ENCODE data around the gene CTNNA3.

DNA sequence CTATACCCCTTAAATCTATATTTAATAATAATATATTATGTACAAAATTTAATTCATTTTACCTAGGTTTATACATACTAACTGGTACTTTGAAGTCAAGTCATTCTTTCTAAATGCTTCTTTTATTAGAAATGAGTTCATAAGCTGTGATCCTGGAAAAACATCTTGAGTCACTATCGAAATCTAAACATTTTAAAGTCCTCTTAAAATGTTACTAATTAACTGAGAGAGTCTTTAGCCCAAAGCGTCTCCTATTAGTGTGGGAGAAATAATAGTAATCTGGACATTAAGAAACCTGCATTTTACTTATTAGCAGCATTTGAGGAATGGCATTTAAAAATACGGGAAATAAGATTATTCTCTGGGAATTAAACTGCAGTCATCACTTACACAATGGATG is 142.7 kb downstream of the CTNNA3 start:
- TF ChIP-seq YY1 (IDR thresholded peaks at IDR 0.05) (no peak), RXRA (IDR thresholded peaks at IDR 0.05) (no peak), GABPA (IDR thresholded peaks at IDR 0.05 in 1 of 2, conservative IDR thresholded peaks at IDR 0.05 in 1 of 2) (no peak), EGR1 (IDR thresholded peaks at IDR 0.05; ENCODE audit: low read depth in 2 of 2) (no peak), TAF1 (conservative IDR thresholded peaks at IDR 0.05) (no peak), JUND (IDR thresholded peaks at IDR 0.05) (no peak), SP1 (IDR thresholded peaks at IDR 0.05) (no peak), FOXA1 (IDR thresholded peaks at IDR 0.05) (no peak)
- TF ChIP-seq, protein P1, sequence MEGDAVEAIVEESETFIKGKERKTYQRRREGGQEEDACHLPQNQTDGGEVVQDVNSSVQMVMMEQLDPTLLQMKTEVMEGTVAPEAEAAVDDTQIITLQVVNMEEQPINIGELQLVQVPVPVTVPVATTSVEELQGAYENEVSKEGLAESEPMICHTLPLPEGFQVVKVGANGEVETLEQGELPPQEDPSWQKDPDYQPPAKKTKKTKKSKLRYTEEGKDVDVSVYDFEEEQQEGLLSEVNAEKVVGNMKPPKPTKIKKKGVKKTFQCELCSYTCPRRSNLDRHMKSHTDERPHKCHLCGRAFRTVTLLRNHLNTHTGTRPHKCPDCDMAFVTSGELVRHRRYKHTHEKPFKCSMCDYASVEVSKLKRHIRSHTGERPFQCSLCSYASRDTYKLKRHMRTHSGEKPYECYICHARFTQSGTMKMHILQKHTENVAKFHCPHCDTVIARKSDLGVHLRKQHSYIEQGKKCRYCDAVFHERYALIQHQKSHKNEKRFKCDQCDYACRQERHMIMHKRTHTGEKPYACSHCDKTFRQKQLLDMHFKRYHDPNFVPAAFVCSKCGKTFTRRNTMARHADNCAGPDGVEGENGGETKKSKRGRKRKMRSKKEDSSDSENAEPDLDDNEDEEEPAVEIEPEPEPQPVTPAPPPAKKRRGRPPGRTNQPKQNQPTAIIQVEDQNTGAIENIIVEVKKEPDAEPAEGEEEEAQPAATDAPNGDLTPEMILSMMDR (IDR thresholded peaks at IDR 0.05; ENCODE audit: low read depth, low read length, missing input control): no peak
- TF ChIP-seq, protein P2, sequence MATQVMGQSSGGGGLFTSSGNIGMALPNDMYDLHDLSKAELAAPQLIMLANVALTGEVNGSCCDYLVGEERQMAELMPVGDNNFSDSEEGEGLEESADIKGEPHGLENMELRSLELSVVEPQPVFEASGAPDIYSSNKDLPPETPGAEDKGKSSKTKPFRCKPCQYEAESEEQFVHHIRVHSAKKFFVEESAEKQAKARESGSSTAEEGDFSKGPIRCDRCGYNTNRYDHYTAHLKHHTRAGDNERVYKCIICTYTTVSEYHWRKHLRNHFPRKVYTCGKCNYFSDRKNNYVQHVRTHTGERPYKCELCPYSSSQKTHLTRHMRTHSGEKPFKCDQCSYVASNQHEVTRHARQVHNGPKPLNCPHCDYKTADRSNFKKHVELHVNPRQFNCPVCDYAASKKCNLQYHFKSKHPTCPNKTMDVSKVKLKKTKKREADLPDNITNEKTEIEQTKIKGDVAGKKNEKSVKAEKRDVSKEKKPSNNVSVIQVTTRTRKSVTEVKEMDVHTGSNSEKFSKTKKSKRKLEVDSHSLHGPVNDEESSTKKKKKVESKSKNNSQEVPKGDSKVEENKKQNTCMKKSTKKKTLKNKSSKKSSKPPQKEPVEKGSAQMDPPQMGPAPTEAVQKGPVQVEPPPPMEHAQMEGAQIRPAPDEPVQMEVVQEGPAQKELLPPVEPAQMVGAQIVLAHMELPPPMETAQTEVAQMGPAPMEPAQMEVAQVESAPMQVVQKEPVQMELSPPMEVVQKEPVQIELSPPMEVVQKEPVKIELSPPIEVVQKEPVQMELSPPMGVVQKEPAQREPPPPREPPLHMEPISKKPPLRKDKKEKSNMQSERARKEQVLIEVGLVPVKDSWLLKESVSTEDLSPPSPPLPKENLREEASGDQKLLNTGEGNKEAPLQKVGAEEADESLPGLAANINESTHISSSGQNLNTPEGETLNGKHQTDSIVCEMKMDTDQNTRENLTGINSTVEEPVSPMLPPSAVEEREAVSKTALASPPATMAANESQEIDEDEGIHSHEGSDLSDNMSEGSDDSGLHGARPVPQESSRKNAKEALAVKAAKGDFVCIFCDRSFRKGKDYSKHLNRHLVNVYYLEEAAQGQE (IDR thresholded peaks at IDR 0.05): no peak
- TF ChIP-seq, protein P3, sequence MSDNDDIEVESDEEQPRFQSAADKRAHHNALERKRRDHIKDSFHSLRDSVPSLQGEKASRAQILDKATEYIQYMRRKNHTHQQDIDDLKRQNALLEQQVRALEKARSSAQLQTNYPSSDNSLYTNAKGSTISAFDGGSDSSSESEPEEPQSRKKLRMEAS (IDR thresholded peaks at IDR 0.05): no peak
- TF ChIP-seq, protein P4, sequence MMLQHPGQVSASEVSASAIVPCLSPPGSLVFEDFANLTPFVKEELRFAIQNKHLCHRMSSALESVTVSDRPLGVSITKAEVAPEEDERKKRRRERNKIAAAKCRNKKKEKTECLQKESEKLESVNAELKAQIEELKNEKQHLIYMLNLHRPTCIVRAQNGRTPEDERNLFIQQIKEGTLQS (IDR thresholded peaks at IDR 0.05): no peak
- TF ChIP-seq, protein P5, sequence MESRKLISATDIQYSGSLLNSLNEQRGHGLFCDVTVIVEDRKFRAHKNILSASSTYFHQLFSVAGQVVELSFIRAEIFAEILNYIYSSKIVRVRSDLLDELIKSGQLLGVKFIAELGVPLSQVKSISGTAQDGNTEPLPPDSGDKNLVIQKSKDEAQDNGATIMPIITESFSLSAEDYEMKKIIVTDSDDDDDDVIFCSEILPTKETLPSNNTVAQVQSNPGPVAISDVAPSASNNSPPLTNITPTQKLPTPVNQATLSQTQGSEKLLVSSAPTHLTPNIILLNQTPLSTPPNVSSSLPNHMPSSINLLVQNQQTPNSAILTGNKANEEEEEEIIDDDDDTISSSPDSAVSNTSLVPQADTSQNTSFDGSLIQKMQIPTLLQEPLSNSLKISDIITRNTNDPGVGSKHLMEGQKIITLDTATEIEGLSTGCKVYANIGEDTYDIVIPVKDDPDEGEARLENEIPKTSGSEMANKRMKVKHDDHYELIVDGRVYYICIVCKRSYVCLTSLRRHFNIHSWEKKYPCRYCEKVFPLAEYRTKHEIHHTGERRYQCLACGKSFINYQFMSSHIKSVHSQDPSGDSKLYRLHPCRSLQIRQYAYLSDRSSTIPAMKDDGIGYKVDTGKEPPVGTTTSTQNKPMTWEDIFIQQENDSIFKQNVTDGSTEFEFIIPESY (IDR thresholded peaks at IDR 0.05): no peak
